ENCODE data around the gene NRP2.

DNA sequence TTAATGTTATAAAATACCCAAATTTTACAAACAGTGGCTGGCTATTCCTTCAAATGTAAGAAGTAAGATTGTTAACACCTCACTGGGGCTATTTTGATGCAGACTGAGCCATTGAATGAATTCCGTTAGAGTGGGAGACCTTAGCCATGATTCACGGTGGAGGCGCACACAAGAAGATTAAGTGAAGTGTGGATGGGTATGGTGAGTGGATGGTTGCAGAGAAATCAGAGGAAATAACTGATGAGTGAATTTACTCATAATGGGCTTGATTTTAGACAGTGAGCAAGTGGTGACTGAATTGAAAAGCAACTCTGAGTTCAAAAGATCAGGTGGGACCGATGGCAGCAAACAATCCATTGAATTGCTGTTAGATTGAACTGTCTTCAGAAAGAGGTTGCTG, 75.0 kb downstream of the NRP2 start:
- TF ChIP-seq, protein P1, sequence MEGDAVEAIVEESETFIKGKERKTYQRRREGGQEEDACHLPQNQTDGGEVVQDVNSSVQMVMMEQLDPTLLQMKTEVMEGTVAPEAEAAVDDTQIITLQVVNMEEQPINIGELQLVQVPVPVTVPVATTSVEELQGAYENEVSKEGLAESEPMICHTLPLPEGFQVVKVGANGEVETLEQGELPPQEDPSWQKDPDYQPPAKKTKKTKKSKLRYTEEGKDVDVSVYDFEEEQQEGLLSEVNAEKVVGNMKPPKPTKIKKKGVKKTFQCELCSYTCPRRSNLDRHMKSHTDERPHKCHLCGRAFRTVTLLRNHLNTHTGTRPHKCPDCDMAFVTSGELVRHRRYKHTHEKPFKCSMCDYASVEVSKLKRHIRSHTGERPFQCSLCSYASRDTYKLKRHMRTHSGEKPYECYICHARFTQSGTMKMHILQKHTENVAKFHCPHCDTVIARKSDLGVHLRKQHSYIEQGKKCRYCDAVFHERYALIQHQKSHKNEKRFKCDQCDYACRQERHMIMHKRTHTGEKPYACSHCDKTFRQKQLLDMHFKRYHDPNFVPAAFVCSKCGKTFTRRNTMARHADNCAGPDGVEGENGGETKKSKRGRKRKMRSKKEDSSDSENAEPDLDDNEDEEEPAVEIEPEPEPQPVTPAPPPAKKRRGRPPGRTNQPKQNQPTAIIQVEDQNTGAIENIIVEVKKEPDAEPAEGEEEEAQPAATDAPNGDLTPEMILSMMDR (IDR thresholded peaks at IDR 0.05; ENCODE audit: low read depth, low read length, missing input control) = no peak
- TF ChIP-seq JUND (IDR thresholded peaks at IDR 0.05) (no peak), RAD21 (IDR thresholded peaks at IDR 0.05) (no peak), SP1 (IDR thresholded peaks at IDR 0.05) (no peak), FOXA1 (IDR thresholded peaks at IDR 0.05) (no peak)
- TF ChIP-seq, protein P2, sequence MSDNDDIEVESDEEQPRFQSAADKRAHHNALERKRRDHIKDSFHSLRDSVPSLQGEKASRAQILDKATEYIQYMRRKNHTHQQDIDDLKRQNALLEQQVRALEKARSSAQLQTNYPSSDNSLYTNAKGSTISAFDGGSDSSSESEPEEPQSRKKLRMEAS (IDR thresholded peaks at IDR 0.05) = no peak
